H1 (cell line): Measurements from ENCODE around the gene ITPK1. TPM values are rescaled to one million over a fixed set of nuclear protein-coding genes. Genes with fewer than 3 reads are reported as not detected.

Source experiments
- CTCF ChIA-PET: fragments of 300-600 bp; sonication (Branson Sonifier 250); formaldehyde crosslinking; loops from one replicate; lab custom pipeline; 2021; ENCODE audit not compliant: partially characterized antibody; lab: Charles Lee
- POLR2A ChIA-PET: fragments of 300-600 bp; sonication (Branson Sonifier 250); formaldehyde crosslinking; loops from one replicate; lab custom pipeline; 2021; ENCODE audit warnings: inconsistent platforms; ENCODE audit not compliant: partially characterized antibody; lab: Charles Lee
- DNase-seq, 2 experiments: peaks; one replicate each; pipeline versions ENCODE4 v3.0.0 to v3.0.0-alpha.2; 2010 to 2022; ENCODE audit warnings: low spot score in 2 of 2, low read depth in 1 of 2, mixed read lengths in 1 of 2
- FAIRE-seq: peaks from 2 replicates; lab custom pipeline; 2011; peaks lifted over from hg19 to GRCh38; lab: Jason Lieb, UNC
- H2AFZ ChIP-seq: 2 replicates; pipeline ENCODE4 v1.8.1; 2012; ENCODE audit warnings: low read length, inconsistent platforms
- H2AK5ac ChIP-seq: 2 replicates; pipeline ENCODE4 v1.6.1; 2013; ENCODE audit warnings: low read depth, low read length
- H2BK120ac ChIP-seq: replicated peaks from 2 replicates; pipeline ENCODE3; 2013; ENCODE audit warnings: low read depth, low read length, inconsistent platforms
- H2BK12ac ChIP-seq: 2 replicates; pipeline ENCODE4 v1.6.1; 2013; ENCODE audit warnings: low read depth, low read length
- H2BK15ac ChIP-seq: 2 replicates; pipeline ENCODE4 v1.6.1; 2013; ENCODE audit warnings: low read length
- H2BK20ac ChIP-seq: 2 replicates; pipeline ENCODE4 v1.6.1; 2013; ENCODE audit warnings: low read length
- H2BK5ac ChIP-seq: 2 replicates; pipeline ENCODE4 v1.6.1; 2013; ENCODE audit warnings: low read depth, low read length
- H3K14ac ChIP-seq: 2 replicates; pipeline ENCODE4 v1.6.1; 2013; ENCODE audit warnings: inconsistent platforms; ENCODE audit not compliant: insufficient read length
- H3K18ac ChIP-seq: 2 replicates; pipeline ENCODE4 v1.6.1; 2013; ENCODE audit warnings: low read length; ENCODE audit errors: extremely low read depth
- H3K23ac ChIP-seq: 2 replicates; pipeline ENCODE4 v1.6.1; 2013; ENCODE audit warnings: inconsistent platforms; ENCODE audit not compliant: insufficient read length
- H3K23me2 ChIP-seq: 2 replicates; pipeline ENCODE4 v1.6.1; 2013; ENCODE audit warnings: low read depth, low read length
- H3K27ac ChIP-seq: 2 replicates; pipeline ENCODE4 v1.6.1; 2011; ENCODE audit warnings: low read depth, low read length, inconsistent platforms
- H3K27me3 ChIP-seq, 4 experiments: replicated peaks in 1 of 4; 1 replicate in 1 of 4; 2 replicates in 3 of 4; pipeline versions ENCODE4 v1.6.1 to v1.8.1; 2011 to 2013; ENCODE audit warnings: low read length in 3 of 4, mild to moderate bottlenecking in 3 of 4, inconsistent platforms in 2 of 4, mixed read lengths in 2 of 4, moderate library complexity in 1 of 4; ENCODE audit not compliant: control insufficient read depth in 3 of 4, insufficient read depth in 3 of 4; ENCODE audit errors: extremely low read depth in 1 of 4
- H3K36me3 ChIP-seq, 4 experiments: 2 replicates each; pipeline versions ENCODE4 v1.6.1 to v1.8.1; 2011 to 2013; ENCODE audit warnings: mild to moderate bottlenecking in 4 of 4, low read length in 3 of 4, moderate library complexity in 2 of 4, control low read depth in 1 of 4, inconsistent platforms in 1 of 4; ENCODE audit not compliant: insufficient read depth in 4 of 4, control insufficient read depth in 2 of 4
- H3K4ac ChIP-seq: replicated peaks from 2 replicates; pipeline ENCODE3; 2013; ENCODE audit warnings: low read length, low read depth, mixed read lengths, inconsistent platforms; ENCODE audit not compliant: insufficient read length
- H3K4me1 ChIP-seq, 4 experiments: replicated peaks in 1 of 4; 1 replicate in 1 of 4; 2 replicates in 3 of 4; pipeline versions ENCODE4 v1.6.1 to v1.8.1; 2011 to 2013; ENCODE audit warnings: low read length in 3 of 4, inconsistent platforms in 2 of 4, mixed read lengths in 1 of 4; ENCODE audit not compliant: insufficient read depth in 4 of 4, control insufficient read depth in 3 of 4
- H3K4me2 ChIP-seq, 2 experiments: 2 replicates each; pipeline versions ENCODE4 v1.6.1 to v1.8.1; 2011 to 2013; ENCODE audit warnings: low read depth in 2 of 2, low read length in 2 of 2, control low read depth in 1 of 2, inconsistent platforms in 1 of 2, mild to moderate bottlenecking in 1 of 2; ENCODE audit not compliant: insufficient read depth in 1 of 2
- H3K4me3 ChIP-seq, 4 experiments: fragments of 200-600, 300-600 bp in 1 of 4; sonication (generic), shearing (Covaris generic), sonication (Bioruptor Twin) in 1 of 4; 2 replicates each; pipeline versions ENCODE4 v1.5.1 to v1.8.1; 2011 to 2016; ENCODE audit warnings: low read length in 4 of 4, low read depth in 3 of 4, control low read depth in 2 of 4, inconsistent platforms in 2 of 4, mild to moderate bottlenecking in 2 of 4, mixed read lengths in 1 of 4, moderate library complexity in 1 of 4; ENCODE audit not compliant: insufficient read depth in 2 of 4; ENCODE audit errors: extremely low read depth in 1 of 4
- H3K56ac ChIP-seq: replicated peaks from 2 replicates; pipeline ENCODE3; 2013; ENCODE audit warnings: low read depth, mild to moderate bottlenecking, mixed read lengths, low read length, inconsistent platforms; ENCODE audit not compliant: insufficient read length
- H3K79me1 ChIP-seq: 2 replicates; pipeline ENCODE4 v1.6.1; 2013; ENCODE audit warnings: low read depth, low read length, control low read depth
- H3K79me2 ChIP-seq, 2 experiments: 2 replicates each; pipeline versions ENCODE4 v1.6.1 to v1.8.1; 2012 to 2013; ENCODE audit warnings: low read length in 2 of 2, mild to moderate bottlenecking in 2 of 2, inconsistent platforms in 1 of 2; ENCODE audit not compliant: insufficient read depth in 2 of 2, control insufficient read depth in 1 of 2
- H3K9ac ChIP-seq, 4 experiments: replicated peaks in 1 of 4; 1 replicate in 1 of 4; 2 replicates in 3 of 4; pipeline versions ENCODE4 v1.6.1 to v1.8.1; 2011 to 2013; ENCODE audit warnings: low read depth in 3 of 4, low read length in 3 of 4, control low read depth in 2 of 4, mild to moderate bottlenecking in 2 of 4, moderate library complexity in 2 of 4, inconsistent platforms in 1 of 4; ENCODE audit errors: extremely low read depth in 1 of 4
- H3K9me3 ChIP-seq, 2 experiments: 2 replicates each; pipeline versions ENCODE4 v1.6.1 to v1.8.1; 2012 to 2013; ENCODE audit warnings: mild to moderate bottlenecking in 2 of 2, moderate library complexity in 2 of 2, control low read depth in 1 of 2, inconsistent platforms in 1 of 2, low read depth in 1 of 2, low read length in 1 of 2, mixed read lengths in 1 of 2; ENCODE audit not compliant: insufficient read depth in 2 of 2
- H4K20me1 ChIP-seq, 2 experiments: replicated peaks in 1 of 2; 2 replicates each; pipeline versions ENCODE3 to v1.8.1; 2011 to 2013; ENCODE audit warnings: inconsistent platforms in 2 of 2, low read length in 2 of 2, mild to moderate bottlenecking in 1 of 2; ENCODE audit not compliant: insufficient read depth in 2 of 2, control insufficient read depth in 1 of 2
- H4K5ac ChIP-seq: 2 replicates; pipeline ENCODE4 v1.6.1; 2013; ENCODE audit warnings: low read length, low read depth, mixed read lengths, inconsistent platforms; ENCODE audit not compliant: insufficient read length
- H4K8ac ChIP-seq: 2 replicates; pipeline ENCODE4 v1.8.0; 2013; ENCODE audit warnings: mild to moderate bottlenecking, moderate library complexity, low read length, inconsistent platforms; ENCODE audit not compliant: insufficient read depth; ENCODE audit errors: extremely low read depth
- H4K91ac ChIP-seq: replicated peaks from 2 replicates; pipeline ENCODE3; 2013; ENCODE audit warnings: low read length, mixed read lengths, inconsistent platforms; ENCODE audit not compliant: insufficient read length
- BCL11A ChIP-seq, 2 experiments: IDR thresholded peaks; one replicate each; pipeline ENCODE4 v1.6.1; 2011; ENCODE audit warnings: low read depth in 2 of 2, low read length in 2 of 2, mild to moderate bottlenecking in 2 of 2
- CHD1 ChIP-seq: IDR thresholded peaks from 2 replicates; pipeline ENCODE4 v1.6.1; 2012; ENCODE audit warnings: low read depth, low read length, improper control_type of control experiment
- CHD2 ChIP-seq: IDR thresholded peaks from 2 replicates; pipeline ENCODE4 v1.6.1; 2012; ENCODE audit warnings: low read length, improper control_type of control experiment
- EGR1 ChIP-seq: IDR thresholded peaks from 2 replicates; pipeline ENCODE4 v1.6.1; 2011; ENCODE audit warnings: low read depth, low read length, borderline replicate concordance
- EP300 ChIP-seq, 2 experiments: IDR thresholded peaks; 1 replicate in 1 of 2; 2 replicates in 1 of 2; pipeline ENCODE4 v1.6.1; 2011 to 2012; ENCODE audit warnings: low read depth in 2 of 2, low read length in 2 of 2, mild to moderate bottlenecking in 2 of 2, borderline replicate concordance in 1 of 2, inconsistent platforms in 1 of 2, moderate library complexity in 1 of 2
- MAFK ChIP-seq: IDR thresholded peaks from 2 replicates; pipeline ENCODE4 v1.6.1; 2012; ENCODE audit warnings: low read depth, mild to moderate bottlenecking, improper control_type of control experiment, low read length
- RFX5 ChIP-seq: IDR thresholded peaks from 2 replicates; pipeline ENCODE4 v1.6.1; 2011; ENCODE audit warnings: low read depth, low read length, improper control_type of control experiment, borderline replicate concordance
- RNF2 ChIP-seq: fragments of 200-900, 300-1000 bp; sonication (generic); IDR thresholded peaks from 2 replicates; pipeline ENCODE4 v1.7.1; 2016; ENCODE audit warnings: borderline replicate concordance, low read depth, mild to moderate bottlenecking, antibody characterized with exemption, low read length; ENCODE audit not compliant: poor library complexity, severe bottlenecking; ENCODE audit errors: missing control alignments
- SRF ChIP-seq: IDR thresholded peaks from 2 replicates; pipeline ENCODE4 v1.6.1; 2011; ENCODE audit warnings: mild to moderate bottlenecking, low read depth, low read length, moderate library complexity
- TBP ChIP-seq: IDR thresholded peaks from 2 replicates; pipeline ENCODE4 v1.6.1; 2011; ENCODE audit warnings: low read depth, low read length, improper control_type of control experiment
- WGBS, 2 experiments: shearing (Covaris generic) in 1 of 2; methylation state at CpG; one replicate each; pipeline versions ENCODE4 v1.1.6 to v1.1.7; 2013 to 2015; ENCODE audit warnings: low lambda C conversion rate in 2 of 2, mixed read lengths in 2 of 2, inconsistent platforms in 1 of 2, low coverage in 1 of 2, missing lambda C conversion rate in 1 of 2; ENCODE audit not compliant: insufficient replicate concordance in 2 of 2, insufficient coverage in 1 of 2, insufficient read length in 1 of 2; ENCODE audit errors: extremely low coverage in 1 of 2, missing lambda C conversion rate in 1 of 2; 5-methylcytosine and 5-hydroxymethylcytosine counted together
- polyA plus RNA-seq, 7 experiments: library from polyadenylated mRNA; depleted of rRNA in 3 of 7; stranded (reverse) in 5 of 7; unstranded in 2 of 7; fragments of >200 nt in 5 of 7; fragments of 200-250 nt in 2 of 7; gene quantifications; 1 replicate in 5 of 7; 2 replicates in 1 of 7; 4 replicates in 1 of 7; pipeline versions ENCODE4 v1.2.1 to v1.2.3, GENCODE V29; 2011 to 2013; ENCODE audit warnings: missing spikeins in 2 of 7, mixed read lengths in 2 of 7
- total RNA-seq: library from RNA; stranded (reverse); fragmentation: NEBNext Ultra II Directional; extraction: Animal tissue kit (Norgen Biotek cat#: 25700); gene quantifications from 2 replicates; pipeline ENCODE4 v1.2.1, GENCODE V29; 2021
- TF ChIP-seq, protein P1 (sequence below), 3 experiments: IDR thresholded peaks; 1 replicate in 2 of 3; 2 replicates in 1 of 3; pipeline versions ENCODE4 v1.5.1 to v1.6.1; 2011; ENCODE audit warnings: low read length in 3 of 3, mild to moderate bottlenecking in 3 of 3, inconsistent platforms in 2 of 3, low read depth in 1 of 3, moderate library complexity in 1 of 3; ENCODE audit not compliant: insufficient read depth in 1 of 3; ENCODE audit errors: control extremely low read depth in 1 of 3

ITPK1 gene
- total and polyA plus RNA-seq, 2 of the 8 experiments (the other 6 are each of a cell fraction or from before 2014, with no cell fraction given) = 108 to 143 TPM

DNA sequence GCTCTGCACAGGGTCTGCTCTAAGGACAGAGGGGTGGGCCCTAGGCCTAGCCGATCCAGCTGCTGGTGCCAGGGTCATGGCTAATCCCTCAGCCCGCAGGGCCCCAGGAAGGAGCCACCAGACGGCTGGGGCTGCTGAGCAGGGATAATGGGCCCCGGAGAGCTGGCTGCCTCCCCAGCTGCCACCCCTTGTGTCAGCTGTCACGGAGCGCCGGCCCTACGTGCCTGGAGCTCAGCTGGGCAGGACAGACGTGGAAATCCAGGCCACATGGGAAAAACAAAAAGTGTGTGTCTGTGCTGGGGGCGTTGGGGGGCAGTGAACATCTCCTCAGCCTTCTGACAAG is 156.6 kb downstream of the ITPK1 start:
- peaks cover 2 to 16% (median 11%) of the 10 kb centered on the region in 4 experiments; a peak in 7 of 8 replicates for H3K36me3 ChIP-seq
- TF ChIP-seq, protein P1, sequence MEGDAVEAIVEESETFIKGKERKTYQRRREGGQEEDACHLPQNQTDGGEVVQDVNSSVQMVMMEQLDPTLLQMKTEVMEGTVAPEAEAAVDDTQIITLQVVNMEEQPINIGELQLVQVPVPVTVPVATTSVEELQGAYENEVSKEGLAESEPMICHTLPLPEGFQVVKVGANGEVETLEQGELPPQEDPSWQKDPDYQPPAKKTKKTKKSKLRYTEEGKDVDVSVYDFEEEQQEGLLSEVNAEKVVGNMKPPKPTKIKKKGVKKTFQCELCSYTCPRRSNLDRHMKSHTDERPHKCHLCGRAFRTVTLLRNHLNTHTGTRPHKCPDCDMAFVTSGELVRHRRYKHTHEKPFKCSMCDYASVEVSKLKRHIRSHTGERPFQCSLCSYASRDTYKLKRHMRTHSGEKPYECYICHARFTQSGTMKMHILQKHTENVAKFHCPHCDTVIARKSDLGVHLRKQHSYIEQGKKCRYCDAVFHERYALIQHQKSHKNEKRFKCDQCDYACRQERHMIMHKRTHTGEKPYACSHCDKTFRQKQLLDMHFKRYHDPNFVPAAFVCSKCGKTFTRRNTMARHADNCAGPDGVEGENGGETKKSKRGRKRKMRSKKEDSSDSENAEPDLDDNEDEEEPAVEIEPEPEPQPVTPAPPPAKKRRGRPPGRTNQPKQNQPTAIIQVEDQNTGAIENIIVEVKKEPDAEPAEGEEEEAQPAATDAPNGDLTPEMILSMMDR (IDR thresholded peaks at IDR 0.05; ENCODE audit: control extremely low read depth in 1 of 3, insufficient read depth in 1 of 3, low read depth in 1 of 3, low read length in 3 of 3) = no peak
- TF ChIP-seq MAFK (no peak), EP300 (IDR thresholded peaks at IDR 0.05; ENCODE audit: borderline replicate concordance in 1 of 2, low read depth in 2 of 2, low read length in 2 of 2) (no peak), TBP (no peak), CHD2 (no peak), SRF (no peak), CHD1 (no peak), EGR1 (no peak), BCL11A (IDR thresholded peaks at IDR 0.05; ENCODE audit: low read depth in 2 of 2, low read length in 2 of 2) (no peak), RFX5 (no peak), RNF2 (no peak)

More for the DNA sequence above, 156.6 kb downstream of the ITPK1 start:
- H3K27ac ChIP-seq = no peak overlapping the region
- no peak overlapping the region for H3K4ac ChIP-seq
- H4K8ac ChIP-seq = no peak overlapping the region
- ChIA-PET POLR2A (no interaction called here), CTCF (interaction anchor here (1.0 to 1.4 kb wide), 5 partner anchors 10 to 181 kb away, joined by 3 read pairs; no protein-coding TSS in a partner anchor)
- peaks cover 2 to 5% (median 4%) of the 10 kb centered on the region in 4 experiments; a peak in 3 of 7 replicates for H3K4me1 ChIP-seq
- H3K23me2 ChIP-seq = no peaks in the 10 kb centered on the region
- H2BK20ac ChIP-seq = no peak overlapping the region
- FAIRE-seq (no peak), DNase-seq (no peak)
- no peak overlapping the region for H2AK5ac ChIP-seq
- WGBS, 2 experiments = 92% methylated on average over 10 of the region's 10 CpGs; no CpG with 5 or more reads in 1 of the 2 experiments
- no peak overlapping the region for H3K23ac ChIP-seq
- no peak overlapping the region for H4K91ac ChIP-seq
- H3K9me3 ChIP-seq = no peaks in the 10 kb centered on the region
- H2BK12ac ChIP-seq = no peak overlapping the region
- no peak overlapping the region for H2BK15ac ChIP-seq
- peaks cover 0 to 4% of the 10 kb centered on the region in 2 experiments; a peak in 1 of 4 replicates for H3K79me2 ChIP-seq
- H3K18ac ChIP-seq = no peak overlapping the region
- peaks cover 7 to 11% of the 10 kb centered on the region in 2 experiments for H4K20me1 ChIP-seq
- no peak overlapping the region for H3K4me2 ChIP-seq
- no peak overlapping the region for H2BK5ac ChIP-seq
- no peaks in the 10 kb centered on the region for H3K27me3 ChIP-seq
- H3K9ac ChIP-seq = no peak overlapping the region
- 0 out of 2 replicates have a peak, but pooled peaks cover 2% of the 10 kb centered on the region for H3K79me1 ChIP-seq
- H3K14ac ChIP-seq = no peak overlapping the region
- no peak overlapping the region for H3K56ac ChIP-seq
- no peak overlapping the region for H2BK120ac ChIP-seq
- no peak overlapping the region for H3K4me3 ChIP-seq
- H2AFZ ChIP-seq = no peak overlapping the region
- no peak overlapping the region for H4K5ac ChIP-seq
